Measurements from ENCODE around the gene GRWD1. TPM values are rescaled to one million over a fixed set of nuclear protein-coding genes. Genes with fewer than 3 reads are reported as not detected.
A peak's percentile ranks its signal among the peaks of the same experiment; 100 is the strongest.

Gene GRWD1
- total RNA-seq, 1 donor: 34.1 TPM

- H3K4me3 ChIP-seq (ENCODE audit: low read depth, low read length): no peak overlapping the region
- DNase-seq (ENCODE audit: low read depth): peak; percentile 52
- TF ChIP-seq, protein P1, sequence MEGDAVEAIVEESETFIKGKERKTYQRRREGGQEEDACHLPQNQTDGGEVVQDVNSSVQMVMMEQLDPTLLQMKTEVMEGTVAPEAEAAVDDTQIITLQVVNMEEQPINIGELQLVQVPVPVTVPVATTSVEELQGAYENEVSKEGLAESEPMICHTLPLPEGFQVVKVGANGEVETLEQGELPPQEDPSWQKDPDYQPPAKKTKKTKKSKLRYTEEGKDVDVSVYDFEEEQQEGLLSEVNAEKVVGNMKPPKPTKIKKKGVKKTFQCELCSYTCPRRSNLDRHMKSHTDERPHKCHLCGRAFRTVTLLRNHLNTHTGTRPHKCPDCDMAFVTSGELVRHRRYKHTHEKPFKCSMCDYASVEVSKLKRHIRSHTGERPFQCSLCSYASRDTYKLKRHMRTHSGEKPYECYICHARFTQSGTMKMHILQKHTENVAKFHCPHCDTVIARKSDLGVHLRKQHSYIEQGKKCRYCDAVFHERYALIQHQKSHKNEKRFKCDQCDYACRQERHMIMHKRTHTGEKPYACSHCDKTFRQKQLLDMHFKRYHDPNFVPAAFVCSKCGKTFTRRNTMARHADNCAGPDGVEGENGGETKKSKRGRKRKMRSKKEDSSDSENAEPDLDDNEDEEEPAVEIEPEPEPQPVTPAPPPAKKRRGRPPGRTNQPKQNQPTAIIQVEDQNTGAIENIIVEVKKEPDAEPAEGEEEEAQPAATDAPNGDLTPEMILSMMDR (IDR thresholded peaks at IDR 0.05; ENCODE audit: insufficient read depth, low read length): peak; percentile 96
Measured at GRCh38 chr19:48489608-48490216, 43.9 kb downstream of the GRWD1 start.

DNA sequence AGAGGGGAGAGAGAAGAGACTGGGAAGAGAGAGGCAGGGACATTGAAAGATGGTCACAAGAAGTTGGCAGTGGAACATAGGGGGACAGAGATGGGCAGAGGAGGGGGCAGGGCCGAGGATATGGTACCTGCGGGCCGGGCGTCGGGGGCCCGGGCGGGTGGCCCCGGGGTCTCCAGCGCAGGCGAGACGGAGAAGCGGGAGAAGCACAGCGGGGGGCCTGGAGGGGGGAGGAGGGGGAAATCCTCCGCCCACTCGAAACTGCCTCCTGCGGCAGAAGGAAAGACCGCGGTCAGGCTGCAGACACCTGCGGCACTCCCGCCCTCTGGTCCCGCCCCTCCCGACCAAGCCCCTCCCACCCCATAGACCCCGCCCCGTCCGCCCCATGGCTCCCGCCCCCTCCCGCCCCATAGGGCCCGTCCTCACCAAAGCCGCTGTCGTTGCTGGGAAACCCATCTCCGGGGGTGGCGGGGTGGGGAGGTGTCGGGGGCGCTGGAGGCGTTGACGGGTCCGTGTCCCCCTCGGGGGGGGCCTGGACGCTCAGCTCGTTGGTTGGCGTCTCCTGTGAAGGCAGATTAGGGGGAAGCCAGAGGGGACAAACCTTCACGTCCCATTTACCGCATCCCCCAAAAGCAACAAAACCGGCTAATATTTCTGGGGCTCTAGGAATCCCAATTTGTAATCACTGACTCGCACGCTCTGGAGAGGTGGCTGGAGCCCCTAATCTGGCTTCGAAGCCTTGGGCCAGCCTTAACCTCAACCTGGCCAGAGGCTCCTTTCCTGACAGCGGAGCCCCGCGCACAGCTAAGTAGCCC lies 45.4 kb downstream of the GRWD1 start:
- no peak overlapping the region for H3K4me3 ChIP-seq (ENCODE audit: low read depth, low read length)
- TF ChIP-seq, protein P1 (IDR thresholded peaks at IDR 0.05; ENCODE audit: insufficient read depth, low read length): no peak
- no peak for DNase-seq (ENCODE audit: low read depth)

DNA sequence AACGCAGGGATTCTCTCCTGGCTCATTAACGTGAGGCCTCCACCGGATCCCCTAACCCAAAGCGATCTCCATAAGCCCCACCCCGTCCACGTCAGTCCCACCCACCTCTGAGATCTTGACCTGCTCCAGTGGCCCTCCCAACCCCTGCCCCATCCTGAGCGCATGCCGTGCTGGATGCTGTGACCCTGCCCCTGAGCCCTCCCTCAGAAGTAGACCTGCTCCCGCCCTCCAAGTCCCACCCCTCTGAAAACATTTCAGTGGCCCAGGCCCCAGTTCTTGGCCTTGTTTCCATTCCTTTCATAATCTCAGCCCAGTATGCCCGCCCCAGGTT lies 46.0 kb downstream of the GRWD1 start:
- H3K4me3 ChIP-seq (ENCODE audit: low read depth, low read length): no peak overlapping the region
- TF ChIP-seq, protein P1 (IDR thresholded peaks at IDR 0.05; ENCODE audit: insufficient read depth, low read length): no peak
- no peak for DNase-seq (ENCODE audit: low read depth)

- H3K4me3 ChIP-seq (ENCODE audit: low read depth, low read length): peak overlapping the region; percentile 80
- TF ChIP-seq, protein P1 (IDR thresholded peaks at IDR 0.05; ENCODE audit: insufficient read depth, low read length): no peak
- peak; percentile 99 for DNase-seq (ENCODE audit: low read depth)
Measured at GRCh38 chr19:48492925-48493717, 47.3 kb downstream of the GRWD1 start.

- TF ChIP-seq, protein P1 (IDR thresholded peaks at IDR 0.05; ENCODE audit: insufficient read depth, low read length): no peak
- H3K4me3 ChIP-seq (ENCODE audit: low read depth, low read length): peak overlapping the region; percentile 80
- no peak for DNase-seq (ENCODE audit: low read depth)
Measured at GRCh38 chr19:48493718-48494401, 48.1 kb downstream of the GRWD1 start.

- TF ChIP-seq, protein P1 (IDR thresholded peaks at IDR 0.05; ENCODE audit: insufficient read depth, low read length): no peak
- no peak overlapping the region for H3K4me3 ChIP-seq (ENCODE audit: low read depth, low read length)
- DNase-seq (ENCODE audit: low read depth): no peak
Measured at GRCh38 chr19:48495396-48495795, 49.6 kb downstream of the GRWD1 start.

All from fibroblast of the aortic adventitia (primary cell).